GM18499 (cell line): Measurements from ENCODE around the gene CDCA5.

Source experiments
- ATAC-seq: cut with Tn5 transposase; IDR thresholded peaks from one replicate; pipeline ENCODE4 v1.9.1; 2021; ENCODE audit warnings: moderate number of reproducible peaks; ENCODE audit not compliant: insufficient read depth, unreplicated experiment

Gene CDCA5, protein sequence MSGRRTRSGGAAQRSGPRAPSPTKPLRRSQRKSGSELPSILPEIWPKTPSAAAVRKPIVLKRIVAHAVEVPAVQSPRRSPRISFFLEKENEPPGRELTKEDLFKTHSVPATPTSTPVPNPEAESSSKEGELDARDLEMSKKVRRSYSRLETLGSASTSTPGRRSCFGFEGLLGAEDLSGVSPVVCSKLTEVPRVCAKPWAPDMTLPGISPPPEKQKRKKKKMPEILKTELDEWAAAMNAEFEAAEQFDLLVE

DNA sequence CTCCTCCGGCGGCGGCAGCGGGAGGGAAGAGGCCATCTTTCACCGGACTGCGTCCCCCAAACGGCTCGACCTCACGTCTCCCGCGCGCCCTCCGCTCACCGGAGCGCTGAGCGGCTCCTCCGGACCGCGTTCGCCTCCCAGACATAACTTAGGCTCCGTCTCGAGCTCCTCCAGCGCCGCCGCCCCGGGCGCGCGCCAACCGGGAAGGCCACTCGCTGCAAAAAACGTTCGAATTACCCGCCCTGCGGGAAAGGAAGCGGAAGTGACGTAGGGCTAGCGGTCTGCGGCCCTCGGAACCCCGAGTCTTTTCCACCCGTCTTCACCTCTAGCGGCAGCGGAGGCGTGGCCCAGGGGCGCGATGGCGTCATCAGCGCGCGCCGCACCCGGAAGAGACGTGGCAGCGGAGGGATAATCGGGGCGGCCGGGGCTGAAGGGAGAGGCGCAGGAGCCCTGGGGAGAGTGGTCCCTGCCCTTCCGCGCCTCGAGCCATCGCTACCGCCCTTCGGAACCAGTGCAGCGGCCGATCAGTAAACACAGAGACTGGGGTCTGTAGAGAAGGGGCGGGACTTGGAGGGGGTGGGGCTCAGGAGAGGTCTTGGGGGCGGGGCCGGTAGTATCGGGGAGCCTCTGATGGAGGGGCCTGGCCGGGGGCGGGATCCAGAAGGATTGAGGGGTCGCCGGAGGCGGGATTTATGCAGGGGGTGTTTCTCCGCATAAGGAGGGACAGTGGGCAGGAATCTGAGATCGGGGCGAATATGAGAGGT lies at the start of gene CDCA5, which contains the start of gene ZFPL1:
Gene CDCA5, minus strand, starts transcription at position 207 of the 764 bp plus-strand sequence. Its CDS starts 62 bp downstream, at position 145.
Gene ZFPL1, plus strand, starts transcription at position 389 of the 764 bp plus-strand sequence. CDS start 477 bp downstream, outside the sequence.
- ATAC-seq, result peak; percentile 57

DNA sequence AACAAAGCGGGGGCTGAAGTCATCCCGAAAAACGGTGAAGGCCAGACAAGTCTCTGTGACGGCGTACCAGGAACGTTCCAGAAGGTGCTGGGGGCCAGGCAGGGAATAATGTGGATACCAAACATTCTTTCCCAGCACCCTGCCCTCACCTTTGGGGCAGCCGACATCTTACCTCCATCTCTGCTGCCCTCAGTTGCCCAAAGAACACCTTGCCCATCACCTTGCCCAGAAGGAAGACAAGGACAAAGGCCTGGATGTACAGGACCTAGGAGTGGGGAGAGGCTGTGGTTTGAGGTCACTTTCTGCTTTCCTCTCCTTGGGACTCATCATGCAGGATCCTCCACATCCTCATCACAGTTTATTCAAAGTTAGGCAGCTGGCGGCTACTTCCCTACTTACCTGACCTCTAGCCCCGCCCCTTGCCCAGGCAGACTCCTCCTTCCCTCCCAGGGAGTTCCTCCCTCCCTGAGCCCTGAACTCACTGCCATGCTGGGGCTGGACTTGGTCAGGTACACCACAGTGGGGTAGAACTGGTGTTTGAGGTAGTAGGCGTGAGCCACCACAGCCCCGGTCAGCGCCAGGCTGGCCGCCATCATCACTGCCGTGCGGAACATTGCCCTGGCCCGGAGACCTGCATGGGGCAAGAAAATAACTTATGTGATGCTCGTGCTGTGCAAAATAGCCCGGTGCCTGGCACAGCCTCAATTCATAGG lies 49.3 kb upstream of the CDCA5 start:
- ATAC-seq, result no peak

DNA sequence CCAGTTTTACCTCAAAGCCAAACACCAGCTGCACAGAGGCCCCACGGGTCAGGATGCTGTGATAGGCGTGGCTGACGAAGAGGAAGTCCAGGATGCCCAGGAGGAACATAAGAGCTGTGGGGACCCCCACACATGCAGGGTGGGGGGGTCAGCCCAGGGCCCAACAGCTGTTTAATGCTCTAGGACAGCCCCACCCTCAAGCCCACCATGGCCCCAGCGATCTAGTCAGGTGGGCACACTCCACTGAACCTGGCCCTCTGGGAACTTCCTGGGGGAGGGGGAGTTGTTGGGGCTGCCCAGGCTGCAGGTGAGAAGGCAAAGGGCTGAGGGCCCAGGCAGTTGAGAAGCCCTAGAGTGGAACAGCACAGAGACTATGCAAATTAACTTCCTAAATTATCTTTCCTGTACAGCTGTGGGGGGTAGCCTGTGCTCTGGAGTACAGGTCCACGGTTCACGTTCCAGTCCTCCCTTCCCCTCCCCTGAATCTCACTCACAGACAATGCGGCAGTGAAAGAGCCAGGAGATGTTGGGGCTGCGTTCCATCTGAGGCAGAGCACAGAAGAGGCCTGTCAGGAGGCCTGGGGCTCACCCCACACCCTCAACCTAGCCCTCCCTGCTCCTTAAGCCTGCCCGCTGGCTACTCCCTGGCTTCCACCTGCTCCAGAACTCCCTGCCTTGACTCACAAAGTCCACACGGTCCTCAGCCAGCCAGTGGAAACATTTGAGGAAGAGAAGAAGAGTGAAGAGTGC lies 48.6 kb upstream of the CDCA5 start:
- no peak for ATAC-seq

DNA sequence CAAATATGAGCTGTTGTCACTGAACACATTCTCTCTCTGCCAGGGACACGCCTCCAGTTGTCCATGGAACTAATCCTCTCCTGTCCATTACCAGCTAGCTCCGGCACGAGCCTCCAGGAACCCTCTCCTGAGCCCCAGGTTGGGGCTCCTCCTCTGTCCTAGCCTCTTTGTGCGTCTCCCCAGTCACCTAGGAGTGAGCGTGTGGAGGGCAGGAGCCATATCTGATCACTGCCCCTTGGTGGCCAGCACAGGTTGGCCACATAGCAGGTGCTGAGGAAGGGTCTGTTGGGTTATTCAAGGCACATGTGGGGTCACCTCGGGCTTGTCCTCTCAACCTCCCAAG lies 48.0 kb upstream of the CDCA5 start:
- ATAC-seq, result no peak

DNA sequence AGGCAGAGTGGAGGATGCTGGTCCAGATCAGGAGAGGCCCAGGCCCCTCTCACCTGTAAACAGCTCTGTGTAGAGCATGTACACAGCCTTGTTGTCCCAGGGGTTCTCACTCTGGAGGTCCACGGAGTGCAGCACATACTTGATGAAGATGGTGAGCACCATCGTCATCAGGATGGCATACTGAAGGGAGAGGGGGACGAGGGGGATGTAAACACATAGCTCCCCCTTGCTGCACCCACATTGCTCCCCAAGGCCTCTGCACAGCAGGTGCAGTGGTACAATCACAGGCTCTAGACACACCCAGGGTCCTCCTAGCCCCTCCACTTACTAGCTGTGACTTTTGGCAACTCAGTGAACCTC lies 47.6 kb upstream of the CDCA5 start:
- ATAC-seq, result no peak

DNA sequence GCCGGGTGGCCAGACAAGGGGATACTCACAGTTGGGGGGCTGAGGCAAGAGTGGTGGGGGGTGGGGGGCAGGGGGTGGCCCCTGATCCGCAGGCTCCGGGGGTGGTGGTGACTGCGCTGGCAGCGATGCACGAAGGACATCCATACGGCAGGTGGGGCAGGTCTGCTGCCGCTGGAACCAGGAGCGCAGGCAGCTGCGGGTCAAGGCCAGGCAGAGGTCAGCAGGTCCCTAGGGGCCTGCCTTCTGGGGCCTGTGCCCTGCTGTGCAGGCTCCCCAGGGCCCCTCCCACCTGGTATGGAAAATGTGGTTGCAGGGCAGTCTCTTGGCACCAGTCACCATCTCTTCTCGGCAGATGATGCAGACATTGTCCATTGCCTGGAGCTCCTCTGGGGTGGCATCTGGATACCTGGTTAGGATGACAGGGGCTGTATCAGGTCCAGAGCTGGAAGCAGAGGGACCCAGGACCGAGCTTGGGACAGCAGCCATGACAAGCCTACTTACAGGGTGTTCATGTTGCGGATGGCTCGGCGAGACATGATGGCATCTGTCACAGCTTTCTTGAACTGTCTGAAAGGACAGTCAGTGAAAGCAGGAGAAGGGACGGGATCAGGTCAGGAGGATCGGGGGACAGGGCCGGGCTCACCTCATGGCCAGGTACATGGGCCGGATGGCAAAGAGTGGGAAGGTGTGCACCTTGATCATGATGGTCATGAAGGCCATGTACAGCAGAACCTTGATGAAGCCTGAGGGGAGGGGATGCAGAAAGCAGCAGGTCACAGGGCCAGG lies 47.0 kb upstream of the CDCA5 start:
- ATAC-seq, result no peak

DNA sequence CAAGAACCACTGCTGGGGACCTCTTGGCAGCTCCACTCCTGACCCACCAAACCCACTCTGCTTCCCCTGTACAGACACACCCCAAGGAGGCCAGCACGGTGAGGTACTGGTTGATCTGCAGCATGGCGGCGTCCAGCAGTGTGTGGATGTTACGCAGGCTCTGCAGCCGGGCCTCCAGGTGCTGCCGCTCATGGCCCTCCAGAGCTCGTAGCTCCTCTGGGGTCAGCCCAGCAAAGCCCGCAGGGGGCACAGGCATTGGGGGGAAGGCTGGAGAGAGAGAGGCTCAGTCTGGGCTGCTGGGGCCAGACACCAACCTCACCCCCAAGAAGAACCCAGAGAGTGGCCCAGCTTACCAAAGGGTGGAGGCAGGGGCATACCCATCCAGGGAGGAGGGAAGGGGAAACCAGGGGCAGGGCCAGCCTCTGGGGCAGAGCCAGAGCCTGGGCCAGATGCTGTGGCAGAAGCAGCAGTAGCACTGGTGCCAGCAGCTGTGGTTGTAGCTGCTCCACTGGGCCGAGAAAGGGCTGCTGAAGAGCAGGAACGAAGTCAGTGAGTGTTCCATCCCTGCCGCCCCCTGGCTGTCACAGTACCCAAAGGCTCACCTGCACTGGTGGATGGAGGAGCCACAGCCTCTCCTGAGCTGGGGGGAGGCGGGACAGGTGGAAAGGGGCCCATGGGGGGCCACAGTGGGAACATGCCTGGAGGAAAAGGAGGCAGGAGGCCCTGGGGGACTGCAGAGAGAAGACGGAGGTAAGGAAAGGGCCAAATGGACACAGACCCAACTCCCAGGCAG lies 46.0 kb upstream of the CDCA5 start:
- no peak for ATAC-seq

DNA sequence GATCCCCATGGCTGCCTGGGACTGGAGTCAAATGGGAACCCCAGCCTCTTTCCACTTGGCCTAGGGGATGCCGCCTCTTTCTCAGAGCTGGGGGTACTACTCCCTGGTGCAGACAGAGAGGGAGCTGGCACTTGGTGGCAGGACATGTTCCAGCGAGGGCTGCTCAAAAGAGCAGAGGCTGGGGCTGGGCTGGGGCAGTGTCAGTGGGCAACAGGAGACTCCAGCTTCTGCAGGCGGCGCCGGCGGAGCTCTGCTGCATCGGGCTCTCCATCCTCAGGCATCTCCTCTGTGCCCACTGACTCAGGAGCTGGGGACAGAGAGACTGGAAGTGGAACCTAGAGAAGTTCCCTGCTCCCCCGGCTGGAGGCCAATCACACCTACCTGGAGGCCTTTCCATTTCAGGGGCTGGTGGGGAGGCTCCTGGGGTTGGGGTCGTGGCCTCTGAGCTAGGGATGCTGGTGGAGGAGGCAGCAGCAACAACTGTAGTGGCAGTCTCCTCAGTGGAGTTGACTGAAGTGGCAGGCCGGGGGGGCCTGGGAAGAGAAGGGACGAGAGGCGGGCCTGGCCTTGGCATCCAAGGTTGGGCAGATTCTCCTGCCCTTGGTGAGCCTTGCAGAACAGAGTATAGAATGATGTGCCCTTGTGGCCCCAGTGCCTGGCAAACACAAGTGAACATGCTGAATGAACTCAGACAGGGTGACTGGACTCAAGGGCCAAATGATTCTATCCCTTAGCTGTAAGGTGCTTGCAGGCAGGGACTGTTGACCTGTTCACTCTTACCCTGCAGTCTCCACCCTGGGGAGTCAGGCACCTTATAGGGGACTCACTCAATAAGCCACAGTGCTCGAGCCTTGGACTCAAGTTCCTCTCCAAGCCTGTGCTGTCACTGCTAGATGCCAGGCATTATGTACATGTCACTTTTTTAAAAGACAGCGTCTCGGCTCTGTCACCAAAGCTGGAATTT lies 44.6 kb upstream of the CDCA5 start:
- no peak for ATAC-seq

DNA sequence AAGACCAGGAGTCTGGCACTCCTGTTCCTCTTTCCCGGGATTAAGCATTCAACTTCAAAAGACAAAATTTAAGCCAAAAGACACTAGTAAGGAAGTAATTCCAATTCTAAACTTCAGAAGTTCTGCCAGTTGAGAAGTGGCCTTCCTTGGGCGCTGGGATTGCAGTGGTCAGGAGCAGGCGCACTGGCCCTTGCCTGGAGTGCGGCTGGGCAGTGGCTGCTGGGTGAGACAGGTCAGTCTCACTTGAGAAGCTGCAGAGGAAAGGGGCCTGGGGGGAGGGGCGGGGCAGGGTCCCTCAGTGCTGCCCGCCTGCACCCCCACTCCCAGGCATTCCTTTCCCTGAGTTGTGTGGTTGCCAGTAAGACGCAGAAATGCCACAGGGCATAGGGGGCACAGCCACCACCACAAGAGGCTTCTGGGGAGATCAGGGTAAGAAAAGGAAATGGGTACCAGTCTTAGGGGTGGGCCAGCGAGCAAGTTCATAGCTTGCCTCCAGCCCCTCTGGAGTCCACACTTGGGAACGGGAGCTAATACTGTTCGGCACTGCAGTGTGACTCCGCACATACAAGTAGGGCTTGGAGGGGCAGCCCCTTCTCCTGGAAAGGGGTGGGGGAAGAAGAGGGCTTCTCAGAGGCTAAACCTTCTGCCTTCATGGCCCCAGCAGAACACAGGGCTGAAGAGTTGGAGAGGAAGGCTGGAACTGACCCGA lies 43.8 kb upstream of the CDCA5 start:
- ATAC-seq, result no peak

DNA sequence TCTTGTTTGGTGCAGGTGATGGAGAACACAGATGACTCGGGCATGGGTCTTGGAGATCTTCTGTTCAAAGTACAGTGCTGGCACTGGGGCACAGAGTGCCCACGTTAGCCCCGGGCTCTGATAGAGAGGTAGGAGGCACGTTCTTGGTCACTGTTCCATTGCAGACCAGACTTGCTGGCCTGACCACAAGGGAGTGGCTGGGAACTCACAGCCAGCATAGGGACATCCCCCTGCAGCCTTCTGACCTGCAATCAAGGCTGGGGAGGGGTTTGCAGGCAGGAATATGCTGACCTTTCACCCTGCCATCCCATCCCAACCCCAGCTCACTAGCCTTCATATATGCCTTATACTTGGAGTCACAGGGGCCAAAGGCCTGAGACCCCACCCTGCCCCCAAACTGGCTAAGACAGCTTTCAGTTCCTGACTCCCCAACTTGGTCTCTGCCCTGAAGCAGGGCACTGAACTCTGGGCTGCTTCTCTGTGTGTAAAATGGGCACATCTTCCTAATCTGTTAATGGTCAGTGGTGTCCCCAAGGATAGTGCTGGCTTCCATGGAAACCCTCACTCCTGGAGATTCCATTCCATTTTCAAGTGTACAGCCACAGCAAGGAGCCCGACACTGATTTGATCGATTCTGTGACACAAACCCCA lies 42.9 kb upstream of the CDCA5 start:
- no peak for ATAC-seq

DNA sequence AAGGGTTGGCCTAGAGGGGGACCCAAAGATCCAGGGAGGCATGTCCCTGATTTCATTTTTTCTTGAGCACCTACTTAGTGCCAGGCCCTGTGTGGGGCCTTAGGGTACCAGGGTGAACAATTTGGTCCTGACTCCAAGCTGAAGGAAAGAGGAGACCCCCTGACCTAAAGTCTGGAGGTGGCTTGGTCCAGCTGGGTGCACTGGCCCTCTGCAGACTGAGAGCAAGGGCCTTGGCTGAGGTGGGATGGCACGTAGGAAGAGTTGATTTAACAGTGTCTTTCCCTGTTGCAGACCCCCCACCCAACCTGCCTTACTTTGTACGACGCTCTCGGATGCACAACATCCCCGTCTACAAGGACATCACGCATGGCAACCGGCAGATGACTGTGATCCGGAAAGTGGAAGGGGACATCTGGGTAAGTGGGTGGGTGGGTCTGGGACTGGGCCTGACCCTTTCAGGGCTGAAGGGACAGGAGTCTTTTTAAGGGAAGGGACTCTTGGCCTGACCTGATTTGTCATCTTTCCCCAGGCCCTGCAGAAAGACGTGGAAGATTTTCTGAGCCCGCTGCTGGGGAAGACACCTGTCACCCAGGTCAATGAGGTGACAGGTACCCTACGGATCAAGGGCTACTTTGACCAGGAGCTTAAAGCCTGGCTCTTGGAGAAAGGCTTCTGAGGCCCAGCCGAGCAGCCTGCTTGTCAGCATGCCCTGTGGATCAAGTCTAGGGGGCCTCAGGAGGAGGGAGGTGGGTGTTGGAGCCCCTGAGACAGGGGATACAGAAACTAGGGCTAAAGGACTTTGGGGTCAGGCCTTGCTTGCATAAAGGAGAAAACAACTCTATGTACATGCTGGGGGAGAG lies 41.6 kb upstream of the CDCA5 start:
- ATAC-seq, result no peak

DNA sequence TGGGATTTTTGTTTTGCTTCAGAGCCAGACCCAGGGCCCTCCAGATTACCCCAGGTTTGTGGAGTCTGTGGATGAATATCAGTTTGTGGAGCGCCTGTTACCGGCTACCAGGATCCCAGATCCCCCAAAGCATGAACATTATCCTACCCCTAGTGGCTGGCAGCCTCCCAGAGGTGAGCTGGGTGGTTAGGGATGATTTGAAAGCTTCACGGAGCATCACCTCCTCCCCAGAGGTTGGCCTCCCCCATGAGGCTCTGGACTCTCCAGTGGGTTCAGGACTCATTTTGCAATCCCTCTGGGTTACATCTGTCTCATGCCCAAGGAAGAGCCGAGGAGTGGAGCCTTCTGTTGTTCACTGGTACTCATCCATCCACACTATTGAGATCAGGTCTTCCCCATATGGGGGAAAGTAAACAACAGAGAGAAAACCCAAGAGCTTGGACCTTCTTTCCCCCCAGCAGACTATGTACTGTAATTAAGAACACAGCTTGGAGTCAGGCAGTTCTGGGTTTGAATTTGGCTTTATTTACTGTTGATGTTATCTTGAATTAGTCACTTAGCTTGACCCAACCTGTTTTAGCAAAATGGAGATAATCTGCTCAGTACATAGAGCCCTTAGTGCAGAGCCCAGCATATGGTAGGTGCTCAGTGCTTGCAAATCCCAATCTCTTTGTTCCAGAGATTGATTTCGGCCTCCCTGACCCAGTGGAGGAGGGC lies 40.8 kb upstream of the CDCA5 start:
- no peak for ATAC-seq

DNA sequence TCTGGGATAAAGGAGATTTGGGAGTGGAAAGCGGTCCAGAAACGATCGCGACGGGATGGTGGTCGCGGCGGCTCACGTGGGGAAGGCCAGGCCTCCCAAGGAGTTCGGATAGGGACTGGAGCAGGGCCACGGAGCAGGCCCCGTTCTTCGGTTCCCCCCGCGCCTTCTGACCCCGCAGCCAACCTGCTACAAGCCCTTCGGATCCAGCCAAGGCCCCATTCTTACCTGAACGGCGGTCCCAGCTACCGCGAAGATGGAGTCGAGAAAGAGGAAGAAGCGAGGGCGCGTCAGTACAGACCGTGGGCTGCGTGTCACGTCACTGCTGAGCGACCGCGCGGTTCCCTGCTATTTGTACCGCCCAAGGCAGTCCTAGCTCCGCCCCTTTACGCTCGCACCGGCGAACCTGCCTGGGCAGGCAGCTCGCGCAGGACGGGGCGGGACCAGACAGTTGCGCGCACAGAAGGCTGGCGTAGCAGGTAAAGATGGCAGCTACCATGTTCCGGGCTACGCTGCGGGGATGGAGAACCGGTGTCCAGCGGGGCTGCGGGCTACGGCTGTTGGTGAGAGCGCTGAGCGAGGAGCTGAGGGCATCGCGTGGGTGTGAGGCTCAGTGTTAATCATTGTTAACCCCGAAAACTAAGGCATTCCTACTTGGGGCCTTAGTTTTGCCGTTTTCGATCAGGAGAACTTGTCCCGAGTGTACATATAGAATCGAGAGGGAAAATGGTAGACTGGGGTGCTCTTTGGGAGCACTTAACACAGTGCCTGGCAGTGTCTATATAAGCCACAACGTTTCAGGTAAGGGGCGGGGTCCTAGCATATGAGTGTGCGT lies 38.2 kb upstream of the CDCA5 start, which contains the start of the genes FAU and MRPL49:
Gene FAU, minus strand, starts transcription at position 270 of the 832 bp plus-strand sequence. CDS start 321 bp downstream, outside the sequence.
Gene MRPL49, plus strand, starts transcription at position 457 of the 832 bp plus-strand sequence. Its CDS starts 26 bp downstream, at position 483.
- ATAC-seq, result peak; percentile 66

DNA sequence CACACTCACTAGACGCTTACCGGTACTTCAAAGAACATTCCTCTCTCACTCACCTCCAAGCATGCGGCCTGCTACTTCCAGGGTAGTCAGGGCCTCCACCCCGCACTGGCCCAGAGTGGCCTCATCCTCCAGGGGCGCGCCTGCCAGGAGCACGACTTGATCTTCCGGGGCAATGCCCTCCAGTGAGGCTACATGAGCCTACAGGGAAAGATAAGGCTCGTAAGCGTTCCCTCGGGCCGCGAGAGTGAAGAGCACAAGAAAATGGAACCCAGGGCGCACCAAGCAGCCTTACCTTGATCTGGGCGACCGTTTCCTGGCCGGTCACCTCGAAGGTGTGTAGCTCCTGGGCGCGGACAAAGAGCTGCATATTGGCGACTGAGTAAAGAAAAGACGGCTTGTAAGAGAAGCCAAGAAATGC lies 37.6 kb upstream of the CDCA5 start:
- ATAC-seq, result no peak
